DOHH2 (cell line): ENCODE results near the gene RPL18.
A peak's percentile ranks its signal among the peaks of the same experiment; 100 is the strongest.

Source experiments
- H3F3A ChIP-seq: fragments of 200-600 bp; sonication (generic), shearing (Covaris generic); 2 replicates; pipeline ENCODE4 v1.6.0; 2016; ENCODE audit warnings: antibody characterized with exemption, mild to moderate bottlenecking; ENCODE audit not compliant: control insufficient read depth, insufficient read depth
- H3K27ac ChIP-seq: fragments of 200-600 bp; sonication (generic); 2 replicates; pipeline ENCODE4 v1.5.1; 2014; ENCODE audit warnings: low read depth, mild to moderate bottlenecking, low read length, moderate library complexity
- H3K27me3 ChIP-seq: fragments of 200-600 bp; sonication (generic); 2 replicates; pipeline ENCODE4 v1.6.1; 2014; ENCODE audit warnings: mild to moderate bottlenecking, low read length, mixed read lengths; ENCODE audit not compliant: control insufficient read depth
- H3K36me3 ChIP-seq: fragments of 200-600 bp; sonication (generic); 2 replicates; pipeline ENCODE4 v1.6.1; 2014; ENCODE audit warnings: mild to moderate bottlenecking, low read length, moderate library complexity, mixed read lengths; ENCODE audit not compliant: control insufficient read depth
- H3K4me1 ChIP-seq: fragments of 200-600 bp; sonication (generic); 2 replicates; pipeline ENCODE4 v1.6.1; 2014; ENCODE audit warnings: mild to moderate bottlenecking, low read length, mixed read lengths; ENCODE audit not compliant: control insufficient read depth
- H3K4me2 ChIP-seq: fragments of 200-600 bp; sonication (generic); 2 replicates; pipeline ENCODE4 v1.6.0; 2014; ENCODE audit warnings: mild to moderate bottlenecking, low read length, moderate library complexity
- H3K4me3 ChIP-seq: fragments of 200-600 bp; sonication (generic); 2 replicates; pipeline ENCODE4 v1.5.1; 2014; ENCODE audit warnings: mild to moderate bottlenecking, low read length, mixed read lengths
- H3K79me2 ChIP-seq: fragments of 200-600 bp; sonication (generic); 2 replicates; pipeline ENCODE4 v1.6.1; 2014; ENCODE audit warnings: mild to moderate bottlenecking, low read length, mixed read lengths; ENCODE audit not compliant: control insufficient read depth
- H3K9me2 ChIP-seq: fragments of 200-600 bp; sonication (generic); replicated peaks from 2 replicates; pipeline ENCODE4 v1.6.1; 2014; ENCODE audit warnings: mild to moderate bottlenecking, low read length, mixed read lengths; ENCODE audit not compliant: control insufficient read depth
- H3K9me3 ChIP-seq: fragments of 200-600 bp; sonication (generic); 2 replicates; pipeline ENCODE4 v1.6.1; 2014; ENCODE audit warnings: antibody characterized with exemption, low read length, mixed read lengths; ENCODE audit not compliant: control insufficient read depth, insufficient read depth
- H4K20me1 ChIP-seq: fragments of 200-600 bp; sonication (generic); 2 replicates; pipeline ENCODE4 v1.6.0; 2014; ENCODE audit warnings: low read depth, mild to moderate bottlenecking, antibody characterized with exemption, low read length, moderate library complexity; ENCODE audit not compliant: control insufficient read depth, insufficient read depth
- CTCF ChIP-seq: fragments of 200-600 bp; sonication (generic); IDR thresholded peaks from one replicate; pipeline ENCODE4 v1.5.1; 2014; ENCODE audit warnings: antibody characterized with exemption, mild to moderate bottlenecking, low read depth, low read length; ENCODE audit not compliant: poor library complexity, severe bottlenecking
- EZH2phosphoT487 ChIP-seq: fragments of 200-600 bp; sonication (generic); IDR thresholded peaks from 2 replicates; pipeline ENCODE4 v1.6.1; 2017; ENCODE audit warnings: borderline replicate concordance, mild to moderate bottlenecking, antibody characterized with exemption, low read length, moderate library complexity, mixed read lengths

The RPL18 gene

GRCh38 chr19:48608798-48609263 is 10.1 kb downstream of the RPL18 start:
- TF ChIP-seq EZH2phosphoT487, result no peak
- peak; percentile 66 for TF ChIP-seq CTCF
- Histone ChIP-seq H3K36me3 (peaks cover 11% of the 10 kb centered on the region), H3K4me2 (no peak overlapping the region)

GRCh38 chr19:48607359-48607755 is 11.6 kb downstream of the RPL18 start:
- no peaks in the 10 kb centered on the region for H3K79me2 ChIP-seq
- H3K4me1 ChIP-seq, result 0 out of 2 replicates have a peak, but pooled peaks cover 3% of the 10 kb centered on the region
- no peaks in the 10 kb centered on the region for H3F3A ChIP-seq
- no peaks in the 10 kb centered on the region for H4K20me1 ChIP-seq
- H3K4me2 ChIP-seq, result no peak overlapping the region
- no peaks in the 10 kb centered on the region for H3K36me3 ChIP-seq
- H3K9me3 ChIP-seq, result no peaks in the 10 kb centered on the region
- H3K27ac ChIP-seq, result no peak overlapping the region
- no peak for TF ChIP-seq CTCF
- H3K27me3 ChIP-seq, result no peaks in the 10 kb centered on the region
- H3K4me3 ChIP-seq, result no peak overlapping the region
- no peaks in the 10 kb centered on the region for H3K9me2 ChIP-seq

More at GRCh38 chr19:48608798-48609263, 10.1 kb downstream of the RPL18 start:
- Histone ChIP-seq H3K9me2 (no peaks in the 10 kb centered on the region), H3F3A (peaks cover 2% of the 10 kb centered on the region; the same call in 1 of the 2 replicates), H4K20me1 (no peaks in the 10 kb centered on the region), H3K27me3 (no peaks in the 10 kb centered on the region), H3K9me3 (no peaks in the 10 kb centered on the region), H3K79me2 (no peaks in the 10 kb centered on the region), H3K4me3 (no peak overlapping the region), H3K27ac (no peak overlapping the region), H3K4me1 (0 out of 2 replicates have a peak, but pooled peaks cover 3% of the 10 kb centered on the region)

GRCh38 chr19:48606463-48607358 is 12.3 kb downstream of the RPL18 start, which contains the start of gene SPACA4:
TSS of gene SPACA4 (plus strand) at chr19:48606742. CDS start at chr19:48606979, 237 bp downstream.
- Histone ChIP-seq H3K79me2 (no peaks in the 10 kb centered on the region), H3K27ac (no peak within 1 kb of the TSS), H3K4me1 (0 out of 2 replicates have a peak, but pooled peaks cover 3% of the 10 kb centered on the region), H3K4me3 (no peak within 1 kb of the TSS), H3F3A (no peaks in the 10 kb centered on the region), H3K9me3 (no peaks in the 10 kb centered on the region), H3K27me3 (no peaks in the 10 kb centered on the region), H3K9me2 (no peaks in the 10 kb centered on the region), H3K36me3 (no peaks in the 10 kb centered on the region), H3K4me2 (no peak within 1 kb of the TSS), H4K20me1 (no peaks in the 10 kb centered on the region)
- TF ChIP-seq EZH2phosphoT487, result no peak

GRCh38 chr19:48603850-48604249 is 15.1 kb downstream of the RPL18 start:
- no peaks in the 10 kb centered on the region for H3K27me3 ChIP-seq
- no peak overlapping the region for H3K27ac ChIP-seq
- H3K79me2 ChIP-seq, result no peaks in the 10 kb centered on the region

More at GRCh38 chr19:48603850-48604249, 15.1 kb downstream of the RPL18 start:
- no peaks in the 10 kb centered on the region for H3K9me3 ChIP-seq
- no peaks in the 10 kb centered on the region for H4K20me1 ChIP-seq
- H3K4me2 ChIP-seq, result no peak overlapping the region
- 0 out of 2 replicates have a peak, but pooled peaks cover 1% of the 10 kb centered on the region for H3K4me1 ChIP-seq
- no peaks in the 10 kb centered on the region for H3F3A ChIP-seq
- H3K36me3 ChIP-seq, result no peaks in the 10 kb centered on the region
- TF ChIP-seq CTCF (no peak), EZH2phosphoT487 (no peak)
- no peaks in the 10 kb centered on the region for H3K9me2 ChIP-seq
- no peak overlapping the region for H3K4me3 ChIP-seq
